Neural cell (in vitro differentiated cells): ENCODE data around the gene VAMP5. TPM values are rescaled to one million over a fixed set of nuclear protein-coding genes. Genes with fewer than 3 reads are reported as not detected.

Experiments used
- H2AFZ ChIP-seq: fragments of 200-600, 300-800 bp; sonication (generic), shearing (Covaris generic); 2 replicates; pipeline ENCODE4 v1.6.0; 2014; ENCODE audit warnings: low read depth, mild to moderate bottlenecking, antibody characterized with exemption, low read length, moderate library complexity
- H3F3A ChIP-seq: fragments of 200-600 bp; shearing (Covaris generic); 2 replicates; pipeline ENCODE4 v1.6.1; 2016; ENCODE audit warnings: mild to moderate bottlenecking, moderate library complexity, mixed read lengths, antibody characterized with exemption, low read length; ENCODE audit not compliant: insufficient read depth, poor library complexity, severe bottlenecking
- H3K27ac ChIP-seq: fragments of 200-600, 300-800 bp; sonication (generic), shearing (Covaris generic); 2 replicates; pipeline ENCODE4 v1.5.1; 2014; ENCODE audit warnings: mild to moderate bottlenecking, low read length, moderate library complexity
- H3K27me3 ChIP-seq: fragments of 300-800, 200-600 bp; sonication (generic), shearing (Covaris generic); 2 replicates; pipeline ENCODE4 v1.6.0; 2014; ENCODE audit warnings: mild to moderate bottlenecking, low read depth, low read length, moderate library complexity; ENCODE audit not compliant: insufficient read depth
- H3K36me3 ChIP-seq: fragments of 300-800, 200-600 bp; sonication (generic), shearing (Covaris generic); 2 replicates; pipeline ENCODE4 v1.5.1; 2014; ENCODE audit warnings: mild to moderate bottlenecking, antibody characterized with exemption, low read length, moderate library complexity; ENCODE audit not compliant: insufficient read depth
- H3K4me2 ChIP-seq: fragments of 300-800, 200-600 bp; sonication (generic), shearing (Covaris generic); 2 replicates; pipeline ENCODE4 v1.6.0; 2014; ENCODE audit warnings: mild to moderate bottlenecking, low read length
- H3K4me3 ChIP-seq: fragments of 300-800, 200-600 bp; sonication (generic), shearing (Covaris generic); 2 replicates; pipeline ENCODE4 v1.5.1; 2014; ENCODE audit warnings: mild to moderate bottlenecking, low read length, moderate library complexity
- H3K79me2 ChIP-seq: fragments of 200-600 bp; shearing (Covaris generic); replicated peaks from 2 replicates; pipeline ENCODE4 v1.6.0; 2014; ENCODE audit warnings: mild to moderate bottlenecking, low read length, moderate library complexity; ENCODE audit not compliant: insufficient read depth
- H3K9ac ChIP-seq: fragments of 300-800, 200-600 bp; sonication (generic), shearing (Covaris generic); 2 replicates; pipeline ENCODE4 v1.6.1; 2016; ENCODE audit warnings: mild to moderate bottlenecking, low read length, mixed read lengths
- H3K9me2 ChIP-seq: fragments of 200-600 bp; shearing (Covaris generic); 2 replicates; pipeline ENCODE4 v1.6.1; 2016; ENCODE audit warnings: mild to moderate bottlenecking, low read length, mixed read lengths; ENCODE audit not compliant: insufficient read depth
- H3K9me3 ChIP-seq: fragments of 200-600, 300-800 bp; sonication (generic), shearing (Covaris generic); 2 replicates; pipeline ENCODE4 v1.6.1; 2016; ENCODE audit warnings: mild to moderate bottlenecking, mixed run types, low read length, moderate library complexity, mixed read lengths
- H4K20me1 ChIP-seq: fragments of 200-600 bp; shearing (Covaris generic); 2 replicates; pipeline ENCODE4 v1.6.1; 2016; ENCODE audit warnings: mild to moderate bottlenecking, mixed run types; ENCODE audit not compliant: insufficient read depth
- CTCF ChIP-seq: fragments of 450-650 bp; IDR thresholded peaks from 2 replicates; pipeline ENCODE4 v1.5.1; 2014; ENCODE audit warnings: antibody characterized with exemption, mild to moderate bottlenecking, moderate library complexity; ENCODE audit not compliant: poor library complexity, severe bottlenecking
- EP300 ChIP-seq: fragments of 450-650 bp; conservative IDR thresholded peaks from 2 replicates; pipeline ENCODE4 v1.6.1; 2014; ENCODE audit warnings: antibody characterized with exemption, mild to moderate bottlenecking, moderate library complexity; ENCODE audit not compliant: poor library complexity, severe bottlenecking
- EZH2 ChIP-seq: fragments of 200-600, 300-800 bp; shearing (Covaris generic), sonication (generic); IDR thresholded peaks from 2 replicates; pipeline ENCODE4 v1.6.1; 2014; ENCODE audit warnings: antibody characterized with exemption, low read length, borderline replicate concordance, mild to moderate bottlenecking; ENCODE audit not compliant: insufficient read depth, poor library complexity, severe bottlenecking
- MXI1 ChIP-seq: fragments of 450-650 bp; conservative IDR thresholded peaks from 2 replicates; pipeline ENCODE4 v1.6.1; 2014; ENCODE audit warnings: antibody characterized with exemption, mild to moderate bottlenecking; ENCODE audit not compliant: poor library complexity, severe bottlenecking
- POLR2AphosphoS5 ChIP-seq: IDR thresholded peaks from 2 replicates; pipeline ENCODE4 v1.6.1; 2012
- RAD21 ChIP-seq: fragments of 450-650 bp; conservative IDR thresholded peaks from 2 replicates; pipeline ENCODE4 v1.6.1; 2014; ENCODE audit warnings: antibody characterized with exemption, mild to moderate bottlenecking, moderate library complexity
- REST ChIP-seq: IDR thresholded peaks from 2 replicates; pipeline ENCODE4 v1.6.1; 2012; ENCODE audit warnings: borderline replicate concordance
- SMC3 ChIP-seq: fragments of 450-650 bp; conservative IDR thresholded peaks from 2 replicates; pipeline ENCODE4 v1.6.1; 2014; ENCODE audit warnings: antibody characterized with exemption, mild to moderate bottlenecking, moderate library complexity; ENCODE audit not compliant: poor library complexity
- TAF1 ChIP-seq: IDR thresholded peaks from 2 replicates; pipeline ENCODE4 v1.6.1; 2012; ENCODE audit warnings: low read depth
- polyA plus RNA-seq: library from polyadenylated mRNA; depleted of rRNA; stranded (reverse); fragments of >200 nt; gene quantifications from 2 replicates; pipeline ENCODE4 v1.2.3, GENCODE V29; 2014

Gene VAMP5
- polyA plus RNA-seq, 1 donor from 2014 or later, result not detected

GRCh38 chr2:85584857-85585780 is 888 bp downstream of the VAMP5 start:
- Histone ChIP-seq H3K27ac (no peak overlapping the region), H3K4me3 (no peak overlapping the region), H2AFZ (no peak overlapping the region), H4K20me1 (no peaks in the 10 kb centered on the region), H3K9me3 (no peaks in the 10 kb centered on the region), H3K9me2 (no peaks in the 10 kb centered on the region), H3F3A (no peaks in the 10 kb centered on the region), H3K9ac (no peak overlapping the region), H3K79me2 (no peaks in the 10 kb centered on the region), H3K27me3 (peaks cover 42% of the 10 kb centered on the region), H3K36me3 (no peaks in the 10 kb centered on the region), H3K4me2 (no peak overlapping the region)
- TF ChIP-seq EZH2 (no peak), TAF1 (no peak)

GRCh38 chr2:85585781-85586105 is 1.5 kb downstream of the VAMP5 start:
- H3K27ac ChIP-seq, result no peak overlapping the region
- H4K20me1 ChIP-seq, result no peaks in the 10 kb centered on the region
- no peak overlapping the region for H3K4me2 ChIP-seq
- no peak overlapping the region for H2AFZ ChIP-seq
- no peak overlapping the region for H3K4me3 ChIP-seq
- H3K9ac ChIP-seq, result no peak overlapping the region
- no peaks in the 10 kb centered on the region for H3K9me3 ChIP-seq
- no peaks in the 10 kb centered on the region for H3F3A ChIP-seq
- TF ChIP-seq CTCF (no peak), EP300 (no peak), RAD21 (no peak), TAF1 (no peak), MXI1 (no peak), SMC3 (no peak), POLR2AphosphoS5 (no peak), EZH2 (no peak), REST (no peak)
- no peaks in the 10 kb centered on the region for H3K9me2 ChIP-seq
- peaks cover 42% of the 10 kb centered on the region for H3K27me3 ChIP-seq
- no peaks in the 10 kb centered on the region for H3K79me2 ChIP-seq
- H3K36me3 ChIP-seq, result no peaks in the 10 kb centered on the region
